ENCODE measurements around the gene PELO.

DNA sequence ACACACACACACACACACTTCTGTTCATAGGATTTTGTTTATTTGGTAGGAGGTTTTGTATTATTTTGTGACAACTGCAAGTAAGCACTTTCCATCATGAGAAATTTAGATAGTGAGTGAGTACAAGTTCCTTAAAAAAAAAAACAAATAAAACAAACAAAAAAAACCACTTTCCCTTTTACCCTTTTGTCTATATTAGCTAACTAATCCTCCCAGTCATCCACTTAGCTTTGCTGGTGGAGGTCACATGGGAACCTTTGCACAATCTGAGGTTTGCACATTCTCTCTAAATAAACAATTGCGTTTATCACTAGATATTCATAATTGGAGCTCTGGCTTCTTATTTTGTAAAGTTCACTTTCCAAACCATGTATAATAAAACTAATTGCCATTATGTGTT is 6.8 kb downstream of the PELO start:
- TF ChIP-seq, protein P1, sequence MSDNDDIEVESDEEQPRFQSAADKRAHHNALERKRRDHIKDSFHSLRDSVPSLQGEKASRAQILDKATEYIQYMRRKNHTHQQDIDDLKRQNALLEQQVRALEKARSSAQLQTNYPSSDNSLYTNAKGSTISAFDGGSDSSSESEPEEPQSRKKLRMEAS (IDR thresholded peaks at IDR 0.05): no peak
- no peak for TF ChIP-seq NFE2L2 (conservative IDR thresholded peaks at IDR 0.05; ENCODE audit: low read length)
- no peak for TF ChIP-seq NPAS2 (CRISPR knock-in tag; IDR thresholded peaks at IDR 0.05; ENCODE audit: borderline replicate concordance)
- TF ChIP-seq, protein P2, sequence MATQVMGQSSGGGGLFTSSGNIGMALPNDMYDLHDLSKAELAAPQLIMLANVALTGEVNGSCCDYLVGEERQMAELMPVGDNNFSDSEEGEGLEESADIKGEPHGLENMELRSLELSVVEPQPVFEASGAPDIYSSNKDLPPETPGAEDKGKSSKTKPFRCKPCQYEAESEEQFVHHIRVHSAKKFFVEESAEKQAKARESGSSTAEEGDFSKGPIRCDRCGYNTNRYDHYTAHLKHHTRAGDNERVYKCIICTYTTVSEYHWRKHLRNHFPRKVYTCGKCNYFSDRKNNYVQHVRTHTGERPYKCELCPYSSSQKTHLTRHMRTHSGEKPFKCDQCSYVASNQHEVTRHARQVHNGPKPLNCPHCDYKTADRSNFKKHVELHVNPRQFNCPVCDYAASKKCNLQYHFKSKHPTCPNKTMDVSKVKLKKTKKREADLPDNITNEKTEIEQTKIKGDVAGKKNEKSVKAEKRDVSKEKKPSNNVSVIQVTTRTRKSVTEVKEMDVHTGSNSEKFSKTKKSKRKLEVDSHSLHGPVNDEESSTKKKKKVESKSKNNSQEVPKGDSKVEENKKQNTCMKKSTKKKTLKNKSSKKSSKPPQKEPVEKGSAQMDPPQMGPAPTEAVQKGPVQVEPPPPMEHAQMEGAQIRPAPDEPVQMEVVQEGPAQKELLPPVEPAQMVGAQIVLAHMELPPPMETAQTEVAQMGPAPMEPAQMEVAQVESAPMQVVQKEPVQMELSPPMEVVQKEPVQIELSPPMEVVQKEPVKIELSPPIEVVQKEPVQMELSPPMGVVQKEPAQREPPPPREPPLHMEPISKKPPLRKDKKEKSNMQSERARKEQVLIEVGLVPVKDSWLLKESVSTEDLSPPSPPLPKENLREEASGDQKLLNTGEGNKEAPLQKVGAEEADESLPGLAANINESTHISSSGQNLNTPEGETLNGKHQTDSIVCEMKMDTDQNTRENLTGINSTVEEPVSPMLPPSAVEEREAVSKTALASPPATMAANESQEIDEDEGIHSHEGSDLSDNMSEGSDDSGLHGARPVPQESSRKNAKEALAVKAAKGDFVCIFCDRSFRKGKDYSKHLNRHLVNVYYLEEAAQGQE (IDR thresholded peaks at IDR 0.05): no peak
- no peak for TF ChIP-seq JUNB (IDR thresholded peaks at IDR 0.05)
- TF ChIP-seq CHD4 (IDR thresholded peaks at IDR 0.05; ENCODE audit: borderline replicate concordance): no peak
- TF ChIP-seq, protein P3, sequence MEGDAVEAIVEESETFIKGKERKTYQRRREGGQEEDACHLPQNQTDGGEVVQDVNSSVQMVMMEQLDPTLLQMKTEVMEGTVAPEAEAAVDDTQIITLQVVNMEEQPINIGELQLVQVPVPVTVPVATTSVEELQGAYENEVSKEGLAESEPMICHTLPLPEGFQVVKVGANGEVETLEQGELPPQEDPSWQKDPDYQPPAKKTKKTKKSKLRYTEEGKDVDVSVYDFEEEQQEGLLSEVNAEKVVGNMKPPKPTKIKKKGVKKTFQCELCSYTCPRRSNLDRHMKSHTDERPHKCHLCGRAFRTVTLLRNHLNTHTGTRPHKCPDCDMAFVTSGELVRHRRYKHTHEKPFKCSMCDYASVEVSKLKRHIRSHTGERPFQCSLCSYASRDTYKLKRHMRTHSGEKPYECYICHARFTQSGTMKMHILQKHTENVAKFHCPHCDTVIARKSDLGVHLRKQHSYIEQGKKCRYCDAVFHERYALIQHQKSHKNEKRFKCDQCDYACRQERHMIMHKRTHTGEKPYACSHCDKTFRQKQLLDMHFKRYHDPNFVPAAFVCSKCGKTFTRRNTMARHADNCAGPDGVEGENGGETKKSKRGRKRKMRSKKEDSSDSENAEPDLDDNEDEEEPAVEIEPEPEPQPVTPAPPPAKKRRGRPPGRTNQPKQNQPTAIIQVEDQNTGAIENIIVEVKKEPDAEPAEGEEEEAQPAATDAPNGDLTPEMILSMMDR (IDR thresholded peaks at IDR 0.05): no peak
- no peak for TF ChIP-seq ZFP36 (IDR thresholded peaks at IDR 0.05; ENCODE audit: borderline replicate concordance, partially characterized antibody)
- TF ChIP-seq, protein P4, sequence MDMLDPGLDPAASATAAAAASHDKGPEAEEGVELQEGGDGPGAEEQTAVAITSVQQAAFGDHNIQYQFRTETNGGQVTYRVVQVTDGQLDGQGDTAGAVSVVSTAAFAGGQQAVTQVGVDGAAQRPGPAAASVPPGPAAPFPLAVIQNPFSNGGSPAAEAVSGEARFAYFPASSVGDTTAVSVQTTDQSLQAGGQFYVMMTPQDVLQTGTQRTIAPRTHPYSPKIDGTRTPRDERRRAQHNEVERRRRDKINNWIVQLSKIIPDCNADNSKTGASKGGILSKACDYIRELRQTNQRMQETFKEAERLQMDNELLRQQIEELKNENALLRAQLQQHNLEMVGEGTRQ (IDR thresholded peaks at IDR 0.05): no peak
- TF ChIP-seq POLR2A (IDR thresholded peaks at IDR 0.05; ENCODE audit: low read length): no peak
- TF ChIP-seq FOXS1 (CRISPR knock-in tag; IDR thresholded peaks at IDR 0.05): no peak
- no peak for TF ChIP-seq MAFK (IDR thresholded peaks at IDR 0.05; ENCODE audit: partially characterized antibody)
